Measurements from ENCODE around the gene ROBO1.

GRCh38 chr3:79113876-79114275 is 653.9 kb downstream of the ROBO1 start:
- TF ChIP-seq EZH2 (IDR thresholded peaks at IDR 0.05) (no peak), POLR2AphosphoS5 (IDR thresholded peaks at IDR 0.05; ENCODE audit: borderline replicate concordance, low read depth, low read length) (no peak), FOXP2 (optimal IDR thresholded peaks at IDR 0.05; ENCODE audit: control extremely low read depth, extremely low read length, insufficient read depth) (no peak)

Data from SK-N-MC (cell line).